ENCODE data around the gene CDH22. TPM values are rescaled to one million over a fixed set of nuclear protein-coding genes. Genes with fewer than 3 reads are reported as not detected.

Gene CDH22
- total RNA-seq, 4 donors from 2014 or later, result not detected

DNA sequence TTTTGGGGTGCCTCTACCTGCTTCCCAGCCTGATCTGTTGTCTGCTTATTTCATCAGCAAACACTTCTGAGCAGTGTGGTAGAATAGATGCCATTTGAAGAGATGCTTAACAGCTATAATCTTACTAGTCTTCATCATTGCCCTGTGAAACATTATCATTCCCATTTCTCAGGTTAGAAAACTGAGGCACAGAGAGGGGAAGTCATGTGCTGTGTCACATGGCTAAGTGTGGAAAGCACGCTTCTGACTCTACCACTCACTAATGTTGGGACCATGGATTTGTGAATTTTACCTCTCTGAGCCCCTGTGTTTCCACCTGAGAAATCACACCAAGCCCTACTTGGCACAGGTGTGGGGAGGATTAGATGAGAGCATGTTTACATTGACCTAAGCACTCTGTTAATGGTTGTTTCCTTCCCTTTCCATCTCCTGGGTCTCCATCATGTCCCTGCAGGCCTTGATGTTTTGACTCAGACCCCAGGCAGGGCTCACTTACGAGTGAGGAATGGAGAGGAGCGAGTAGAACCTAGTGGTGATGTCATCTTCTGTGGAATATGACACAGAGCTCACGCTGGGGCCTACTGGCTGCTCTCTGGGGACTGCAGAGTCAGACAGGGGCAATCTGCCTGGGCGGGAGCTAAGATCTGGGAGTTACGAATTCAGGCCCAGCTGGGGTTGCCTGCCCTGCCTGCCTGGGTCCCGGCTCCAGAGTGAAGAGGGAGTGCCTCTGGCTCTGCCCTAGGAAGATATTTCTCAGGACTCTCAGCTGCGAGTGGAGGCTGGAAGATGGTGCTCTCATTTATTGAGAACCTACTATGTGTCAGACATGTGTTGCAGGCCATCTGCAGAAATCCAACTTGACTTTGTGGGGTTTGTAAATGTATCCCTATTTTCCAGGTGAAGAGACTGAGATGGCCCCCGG lies 64.3 kb downstream of the CDH22 start:
- Histone ChIP-seq H3K36me3 (no peaks in the 10 kb centered on the region), H3K4me3 (no peak overlapping the region), H3K9me3 (no peaks in the 10 kb centered on the region), H3K27me3 (no peaks in the 10 kb centered on the region), H3K4me1 (no peaks in the 10 kb centered on the region), H3K27ac (no peak overlapping the region)
- no peak for TF ChIP-seq POLR2A (IDR thresholded peaks at IDR 0.05)
- TF ChIP-seq, protein P1, sequence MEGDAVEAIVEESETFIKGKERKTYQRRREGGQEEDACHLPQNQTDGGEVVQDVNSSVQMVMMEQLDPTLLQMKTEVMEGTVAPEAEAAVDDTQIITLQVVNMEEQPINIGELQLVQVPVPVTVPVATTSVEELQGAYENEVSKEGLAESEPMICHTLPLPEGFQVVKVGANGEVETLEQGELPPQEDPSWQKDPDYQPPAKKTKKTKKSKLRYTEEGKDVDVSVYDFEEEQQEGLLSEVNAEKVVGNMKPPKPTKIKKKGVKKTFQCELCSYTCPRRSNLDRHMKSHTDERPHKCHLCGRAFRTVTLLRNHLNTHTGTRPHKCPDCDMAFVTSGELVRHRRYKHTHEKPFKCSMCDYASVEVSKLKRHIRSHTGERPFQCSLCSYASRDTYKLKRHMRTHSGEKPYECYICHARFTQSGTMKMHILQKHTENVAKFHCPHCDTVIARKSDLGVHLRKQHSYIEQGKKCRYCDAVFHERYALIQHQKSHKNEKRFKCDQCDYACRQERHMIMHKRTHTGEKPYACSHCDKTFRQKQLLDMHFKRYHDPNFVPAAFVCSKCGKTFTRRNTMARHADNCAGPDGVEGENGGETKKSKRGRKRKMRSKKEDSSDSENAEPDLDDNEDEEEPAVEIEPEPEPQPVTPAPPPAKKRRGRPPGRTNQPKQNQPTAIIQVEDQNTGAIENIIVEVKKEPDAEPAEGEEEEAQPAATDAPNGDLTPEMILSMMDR (IDR thresholded peaks at IDR 0.05), result no peak
- no peak for DNase-seq

GRCh38 chr20:46242390-46242789 lies 65.9 kb downstream of the CDH22 start:
- DNase-seq, result no peak
- Histone ChIP-seq H3K9me3 (no peaks in the 10 kb centered on the region), H3K4me1 (no peaks in the 10 kb centered on the region), H3K27me3 (peaks cover 0 to under 1% of the 10 kb centered on the region in 2 donors), H3K36me3 (no peaks in the 10 kb centered on the region), H3K27ac (no peak overlapping the region), H3K4me3 (no peak overlapping the region)
- TF ChIP-seq, protein P1 (IDR thresholded peaks at IDR 0.05), result no peak
- TF ChIP-seq POLR2A (IDR thresholded peaks at IDR 0.05), result no peak

DNA sequence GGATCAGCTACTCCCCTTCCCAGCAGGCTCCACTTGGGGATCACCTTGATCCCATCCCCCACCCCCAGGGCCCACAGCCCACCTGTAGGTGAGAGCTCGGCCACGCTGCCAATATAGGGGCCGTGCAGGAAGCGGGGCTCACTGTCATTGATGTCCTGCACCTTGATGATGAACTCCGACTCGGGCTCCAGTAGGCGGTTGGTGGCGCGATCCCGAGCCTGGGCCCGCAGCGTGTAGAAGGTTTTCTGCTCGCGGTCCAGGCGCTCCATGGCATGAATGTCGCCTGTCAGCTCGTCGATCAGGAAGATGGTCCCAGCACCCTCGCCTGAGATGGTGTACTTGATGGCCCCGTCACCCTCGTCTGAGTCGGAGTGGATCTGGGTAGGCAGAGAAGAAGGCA lies 67.4 kb downstream of the CDH22 start:
- DNase-seq, result no peak
- Histone ChIP-seq H3K4me1 (no peaks in the 10 kb centered on the region), H3K27me3 (peaks cover 0 to 6% of the 10 kb centered on the region in 2 donors), H3K9me3 (no peaks in the 10 kb centered on the region), H3K27ac (no peak overlapping the region), H3K36me3 (no peaks in the 10 kb centered on the region), H3K4me3 (no peak overlapping the region)
- no peak for TF ChIP-seq POLR2A (IDR thresholded peaks at IDR 0.05)
- TF ChIP-seq, protein P1 (IDR thresholded peaks at IDR 0.05), result no peak

DNA sequence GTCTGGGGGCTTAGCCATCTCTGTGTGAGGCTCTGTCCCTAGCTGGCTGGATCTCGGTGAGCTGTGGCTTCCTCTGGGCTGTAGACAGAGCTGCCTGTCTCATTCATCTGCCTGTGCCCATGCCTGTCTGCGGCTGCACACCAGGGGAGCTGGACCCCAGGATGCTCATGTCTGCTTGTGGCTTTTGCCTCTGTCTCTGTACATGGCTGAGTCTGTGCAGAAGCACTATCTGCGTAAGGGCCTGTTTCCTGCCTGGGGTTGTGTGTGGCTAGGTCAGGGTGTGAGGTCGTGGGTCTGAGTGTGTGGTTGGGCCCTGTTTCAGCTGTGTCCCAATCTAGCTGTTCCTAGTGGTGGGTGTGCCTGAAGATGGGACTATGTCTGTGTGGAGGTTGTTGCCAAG lies 68.2 kb downstream of the CDH22 start:
- no peak for DNase-seq
- TF ChIP-seq, protein P1 (IDR thresholded peaks at IDR 0.05), result no peak
- no peak for TF ChIP-seq POLR2A (IDR thresholded peaks at IDR 0.05)

DNA sequence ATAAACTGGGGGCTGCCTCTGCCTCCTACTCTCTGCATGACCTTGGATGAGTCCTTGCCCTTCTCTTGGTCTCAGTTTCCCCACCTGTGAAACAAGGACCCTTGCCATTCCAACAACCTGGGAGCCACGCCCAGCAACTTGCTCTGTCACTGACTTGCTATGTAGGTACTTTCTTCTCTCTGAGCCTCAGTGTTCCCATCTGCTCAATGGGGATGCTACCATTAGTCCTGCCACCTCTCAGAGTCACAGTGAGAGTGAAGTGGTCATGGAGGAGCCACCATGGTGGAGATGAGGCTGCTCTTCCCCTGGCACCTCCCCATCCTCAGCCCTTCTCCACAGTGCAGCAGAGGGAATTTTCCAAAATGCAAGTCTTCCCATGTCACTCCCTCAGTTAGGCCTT lies 70.6 kb downstream of the CDH22 start:
- H3K27me3 ChIP-seq, result peaks cover 0 to 6% of the 10 kb centered on the region in 2 donors
- H3K9me3 ChIP-seq, result no peaks in the 10 kb centered on the region

More for the DNA sequence above, 68.2 kb downstream of the CDH22 start:
- Histone ChIP-seq H3K27me3 (peaks cover 0 to 6% of the 10 kb centered on the region in 2 donors), H3K36me3 (no peaks in the 10 kb centered on the region), H3K4me3 (no peak overlapping the region), H3K9me3 (no peaks in the 10 kb centered on the region), H3K27ac (no peak overlapping the region), H3K4me1 (no peaks in the 10 kb centered on the region)

More for the DNA sequence above, 70.6 kb downstream of the CDH22 start:
- Histone ChIP-seq H3K4me3 (no peak overlapping the region), H3K27ac (no peak overlapping the region), H3K4me1 (no peaks in the 10 kb centered on the region), H3K36me3 (no peaks in the 10 kb centered on the region)
- TF ChIP-seq, protein P1 (IDR thresholded peaks at IDR 0.05), result no peak
- TF ChIP-seq POLR2A (IDR thresholded peaks at IDR 0.05), result no peak
- no peak for DNase-seq
